ENCODE data around the gene PKHD1.

Gene PKHD1

DNA sequence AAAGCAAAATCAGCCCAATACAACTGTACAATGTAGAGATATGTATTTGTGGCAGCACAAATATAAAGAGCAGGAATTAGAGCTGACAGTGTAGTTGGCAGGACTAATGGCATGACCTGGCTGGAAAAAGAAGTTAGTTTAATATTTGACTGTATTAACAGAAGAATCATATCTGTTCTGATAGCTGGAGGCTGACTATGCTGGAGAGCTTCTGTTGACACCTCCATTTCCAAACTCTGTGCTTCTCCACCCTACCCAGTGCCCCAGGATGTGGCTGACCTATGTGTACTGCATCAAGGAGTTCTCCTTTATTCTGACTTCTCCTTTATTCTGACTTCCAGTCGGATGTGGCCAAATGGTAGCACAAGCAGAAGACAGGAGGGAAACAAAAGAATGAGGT lies 299.3 kb downstream of the PKHD1 start:
- ATAC-seq = no peak

GRCh38 chr6:51778666-51779065 lies 308.7 kb downstream of the PKHD1 start:
- TF ChIP-seq ARNTL (CRISPR knock-in tag; IDR thresholded peaks at IDR 0.05; ENCODE audit: borderline replicate concordance, low read depth) (no peak), ZNF8 (CRISPR knock-in tag; IDR thresholded peaks at IDR 0.05) (no peak), OSR1 (CRISPR knock-in tag; IDR thresholded peaks at IDR 0.05) (no peak), GLIS3 (CRISPR knock-in tag; IDR thresholded peaks at IDR 0.05) (no peak), RARB (CRISPR knock-in tag; IDR thresholded peaks at IDR 0.05) (no peak), SNAI2 (CRISPR knock-in tag; IDR thresholded peaks at IDR 0.05) (no peak), CSRNP3 (CRISPR knock-in tag; IDR thresholded peaks at IDR 0.05) (no peak), ZC3H10 (CRISPR knock-in tag; IDR thresholded peaks at IDR 0.05) (no peak), ZFP30 (CRISPR knock-in tag; IDR thresholded peaks at IDR 0.05) (no peak), TCF4 (CRISPR knock-in tag; IDR thresholded peaks at IDR 0.05; ENCODE audit: borderline replicate concordance) (no peak), ZNF565 (CRISPR knock-in tag; conservative IDR thresholded peaks at IDR 0.05; ENCODE audit: low read depth) (no peak), ESRRG (CRISPR knock-in tag; IDR thresholded peaks at IDR 0.05) (no peak), POU6F1 (CRISPR knock-in tag; IDR thresholded peaks at IDR 0.05; ENCODE audit: borderline replicate concordance, low read depth) (no peak), ZFP3 (CRISPR knock-in tag; IDR thresholded peaks at IDR 0.05) (no peak), PPARA (CRISPR knock-in tag; IDR thresholded peaks at IDR 0.05; ENCODE audit: borderline replicate concordance) (no peak)
- TF ChIP-seq, protein P1, sequence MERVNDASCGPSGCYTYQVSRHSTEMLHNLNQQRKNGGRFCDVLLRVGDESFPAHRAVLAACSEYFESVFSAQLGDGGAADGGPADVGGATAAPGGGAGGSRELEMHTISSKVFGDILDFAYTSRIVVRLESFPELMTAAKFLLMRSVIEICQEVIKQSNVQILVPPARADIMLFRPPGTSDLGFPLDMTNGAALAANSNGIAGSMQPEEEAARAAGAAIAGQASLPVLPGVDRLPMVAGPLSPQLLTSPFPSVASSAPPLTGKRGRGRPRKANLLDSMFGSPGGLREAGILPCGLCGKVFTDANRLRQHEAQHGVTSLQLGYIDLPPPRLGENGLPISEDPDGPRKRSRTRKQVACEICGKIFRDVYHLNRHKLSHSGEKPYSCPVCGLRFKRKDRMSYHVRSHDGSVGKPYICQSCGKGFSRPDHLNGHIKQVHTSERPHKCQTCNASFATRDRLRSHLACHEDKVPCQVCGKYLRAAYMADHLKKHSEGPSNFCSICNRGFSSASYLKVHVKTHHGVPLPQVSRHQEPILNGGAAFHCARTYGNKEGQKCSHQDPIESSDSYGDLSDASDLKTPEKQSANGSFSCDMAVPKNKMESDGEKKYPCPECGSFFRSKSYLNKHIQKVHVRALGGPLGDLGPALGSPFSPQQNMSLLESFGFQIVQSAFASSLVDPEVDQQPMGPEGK (CRISPR knock-in tag; IDR thresholded peaks at IDR 0.05; ENCODE audit: borderline replicate concordance) = no peak
- ATAC-seq = no peak

More for the DNA sequence above, 299.3 kb downstream of the PKHD1 start:
- no peak for TF ChIP-seq ZNF70 (CRISPR knock-in tag; IDR thresholded peaks at IDR 0.05)
- TF ChIP-seq TOX (CRISPR knock-in tag; IDR thresholded peaks at IDR 0.05; ENCODE audit: borderline replicate concordance) = no peak
- no peak for TF ChIP-seq RARB (CRISPR knock-in tag; IDR thresholded peaks at IDR 0.05)
- TF ChIP-seq GLIS3 (CRISPR knock-in tag; IDR thresholded peaks at IDR 0.05) = no peak
- TF ChIP-seq ZC3H10 (CRISPR knock-in tag; IDR thresholded peaks at IDR 0.05) = no peak
- TF ChIP-seq ESRRG (CRISPR knock-in tag; IDR thresholded peaks at IDR 0.05) = no peak
- no peak for TF ChIP-seq ISL1 (CRISPR knock-in tag; IDR thresholded peaks at IDR 0.05)
- TF ChIP-seq CSDC2 (CRISPR knock-in tag; IDR thresholded peaks at IDR 0.05) = no peak
- TF ChIP-seq ZFP3 (CRISPR knock-in tag; IDR thresholded peaks at IDR 0.05) = no peak
- TF ChIP-seq BACH2 (CRISPR knock-in tag; IDR thresholded peaks at IDR 0.05; ENCODE audit: borderline replicate concordance) = no peak

GRCh38 chr6:51777618-51778017 lies 309.8 kb downstream of the PKHD1 start:
- TF ChIP-seq ISL1 (CRISPR knock-in tag; IDR thresholded peaks at IDR 0.05) (no peak), TCF4 (CRISPR knock-in tag; IDR thresholded peaks at IDR 0.05; ENCODE audit: borderline replicate concordance) (no peak), CREB5 (CRISPR knock-in tag; IDR thresholded peaks at IDR 0.05; ENCODE audit: low read depth) (no peak), ESRRG (CRISPR knock-in tag; IDR thresholded peaks at IDR 0.05) (no peak), TOX (CRISPR knock-in tag; IDR thresholded peaks at IDR 0.05; ENCODE audit: borderline replicate concordance) (no peak)
- ATAC-seq = no peak

DNA sequence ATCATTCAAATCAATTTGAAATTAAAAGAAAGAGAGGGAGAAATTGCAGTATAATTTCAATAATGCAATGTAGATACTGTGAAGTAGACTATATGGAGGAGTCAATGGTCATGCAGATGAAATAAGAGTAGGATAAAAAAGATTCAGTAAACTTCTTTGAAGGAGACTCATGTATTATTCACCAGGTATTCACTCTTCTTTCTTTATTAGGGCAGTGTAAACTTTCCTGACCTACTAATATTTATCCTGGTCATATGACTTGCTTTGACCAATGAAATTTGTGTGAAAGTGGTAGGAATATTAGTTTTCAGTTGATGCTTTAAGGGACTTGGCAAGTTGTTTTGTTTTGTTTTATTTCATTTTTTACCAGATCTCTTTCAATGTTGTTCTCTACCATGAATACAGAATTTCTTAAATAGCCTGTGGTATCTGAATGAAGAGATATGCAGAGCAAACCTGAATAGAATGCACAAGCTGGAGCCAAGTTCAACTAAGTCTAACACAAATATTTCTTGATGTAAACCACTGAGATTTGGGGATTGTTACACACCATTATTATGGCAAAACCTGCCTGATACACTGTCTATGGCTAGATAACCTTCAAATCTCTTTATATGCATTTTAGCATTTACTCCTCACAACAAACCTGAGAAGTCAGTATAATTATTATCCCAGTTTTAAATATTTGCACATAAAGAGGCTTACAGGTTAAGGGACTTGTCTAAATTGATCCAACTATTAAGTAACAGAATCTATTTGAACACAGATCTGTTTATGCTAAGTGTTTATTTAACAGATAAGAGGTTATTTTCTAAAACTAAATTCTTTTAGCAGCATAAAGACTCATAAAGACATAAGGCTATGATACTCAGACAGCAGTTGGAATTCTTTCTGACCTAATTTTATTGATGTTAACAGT lies 311.2 kb downstream of the PKHD1 start:
- ATAC-seq = no peak
- TF ChIP-seq, protein P2, sequence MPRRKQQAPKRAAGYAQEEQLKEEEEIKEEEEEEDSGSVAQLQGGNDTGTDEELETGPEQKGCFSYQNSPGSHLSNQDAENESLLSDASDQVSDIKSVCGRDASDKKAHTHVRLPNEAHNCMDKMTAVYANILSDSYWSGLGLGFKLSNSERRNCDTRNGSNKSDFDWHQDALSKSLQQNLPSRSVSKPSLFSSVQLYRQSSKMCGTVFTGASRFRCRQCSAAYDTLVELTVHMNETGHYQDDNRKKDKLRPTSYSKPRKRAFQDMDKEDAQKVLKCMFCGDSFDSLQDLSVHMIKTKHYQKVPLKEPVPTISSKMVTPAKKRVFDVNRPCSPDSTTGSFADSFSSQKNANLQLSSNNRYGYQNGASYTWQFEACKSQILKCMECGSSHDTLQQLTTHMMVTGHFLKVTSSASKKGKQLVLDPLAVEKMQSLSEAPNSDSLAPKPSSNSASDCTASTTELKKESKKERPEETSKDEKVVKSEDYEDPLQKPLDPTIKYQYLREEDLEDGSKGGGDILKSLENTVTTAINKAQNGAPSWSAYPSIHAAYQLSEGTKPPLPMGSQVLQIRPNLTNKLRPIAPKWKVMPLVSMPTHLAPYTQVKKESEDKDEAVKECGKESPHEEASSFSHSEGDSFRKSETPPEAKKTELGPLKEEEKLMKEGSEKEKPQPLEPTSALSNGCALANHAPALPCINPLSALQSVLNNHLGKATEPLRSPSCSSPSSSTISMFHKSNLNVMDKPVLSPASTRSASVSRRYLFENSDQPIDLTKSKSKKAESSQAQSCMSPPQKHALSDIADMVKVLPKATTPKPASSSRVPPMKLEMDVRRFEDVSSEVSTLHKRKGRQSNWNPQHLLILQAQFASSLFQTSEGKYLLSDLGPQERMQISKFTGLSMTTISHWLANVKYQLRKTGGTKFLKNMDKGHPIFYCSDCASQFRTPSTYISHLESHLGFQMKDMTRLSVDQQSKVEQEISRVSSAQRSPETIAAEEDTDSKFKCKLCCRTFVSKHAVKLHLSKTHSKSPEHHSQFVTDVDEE (CRISPR knock-in tag; IDR thresholded peaks at IDR 0.05) = no peak
- TF ChIP-seq ZFP3 (CRISPR knock-in tag; IDR thresholded peaks at IDR 0.05) (no peak), GLIS3 (CRISPR knock-in tag; IDR thresholded peaks at IDR 0.05) (no peak), ISL1 (CRISPR knock-in tag; IDR thresholded peaks at IDR 0.05) (no peak), ZC3H10 (CRISPR knock-in tag; IDR thresholded peaks at IDR 0.05) (no peak), POU6F1 (CRISPR knock-in tag; IDR thresholded peaks at IDR 0.05; ENCODE audit: borderline replicate concordance, low read depth) (no peak), ZNF565 (CRISPR knock-in tag; conservative IDR thresholded peaks at IDR 0.05; ENCODE audit: low read depth) (no peak), OSR1 (CRISPR knock-in tag; IDR thresholded peaks at IDR 0.05) (no peak), PPARA (CRISPR knock-in tag; IDR thresholded peaks at IDR 0.05; ENCODE audit: borderline replicate concordance) (no peak), CSDC2 (CRISPR knock-in tag; IDR thresholded peaks at IDR 0.05) (no peak), ESRRG (CRISPR knock-in tag; IDR thresholded peaks at IDR 0.05) (no peak), ZNF70 (CRISPR knock-in tag; IDR thresholded peaks at IDR 0.05) (no peak)
